Stimulated activated CD8-positive, alpha-beta memory T cell treated with anti-CD3 and anti-CD28 coated beads, Interleukin-7, amount 100 ng/mL, for 48 hours (primary cell): ENCODE measurements around the gene ASPG.

Source experiments
- DNase-seq, 2 donors: peaks; one replicate each; pipeline ENCODE4 v3.0.0-alpha.2; 2020; ENCODE audit warnings: low read depth in 1 of 2; ENCODE audit errors: extremely low read depth in 1 of 2

The ASPG gene

GRCh38 chr14:104085032-104085888 is at the start of gene ASPG:
TSS of gene ASPG (plus strand) at chr14:104085700. CDS start at chr14:104085771, 71 bp downstream.
- DNase-seq = no peak

GRCh38 chr14:104036212-104036611 is 49.3 kb upstream of the ASPG start:
- no peak for DNase-seq

GRCh38 chr14:104037074-104037473 is 48.4 kb upstream of the ASPG start:
- DNase-seq = no peak

GRCh38 chr14:104037903-104038302 is 47.6 kb upstream of the ASPG start:
- DNase-seq = no peak

GRCh38 chr14:104039214-104039613 is 46.3 kb upstream of the ASPG start:
- no peak for DNase-seq

DNA sequence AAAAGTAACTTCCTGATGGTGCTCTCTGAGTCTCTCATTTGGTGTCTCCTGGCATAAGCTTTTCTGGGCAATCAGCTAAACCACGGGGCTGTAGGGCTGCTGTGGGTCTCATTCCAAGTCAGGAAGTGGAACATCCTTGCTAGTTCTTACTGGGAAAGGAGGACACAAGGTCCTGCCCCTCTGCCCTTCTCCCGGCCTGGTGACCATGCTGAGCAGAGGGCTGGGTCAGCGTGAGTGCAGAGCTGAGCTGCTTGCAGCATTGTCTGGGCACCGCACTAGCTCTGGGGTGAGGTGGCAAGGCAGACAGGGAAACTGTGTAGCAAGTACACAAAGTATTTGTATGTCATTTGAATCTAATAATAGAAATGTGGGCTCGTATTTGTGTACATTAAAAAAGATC is 45.0 kb upstream of the ASPG start:
- no peak for DNase-seq

- DNase-seq = no peak
Observed at GRCh38 chr14:104041430-104042104, 43.9 kb upstream of the ASPG start.

- DNase-seq = no peak
Observed at GRCh38 chr14:104044016-104044415, 41.5 kb upstream of the ASPG start.

DNA sequence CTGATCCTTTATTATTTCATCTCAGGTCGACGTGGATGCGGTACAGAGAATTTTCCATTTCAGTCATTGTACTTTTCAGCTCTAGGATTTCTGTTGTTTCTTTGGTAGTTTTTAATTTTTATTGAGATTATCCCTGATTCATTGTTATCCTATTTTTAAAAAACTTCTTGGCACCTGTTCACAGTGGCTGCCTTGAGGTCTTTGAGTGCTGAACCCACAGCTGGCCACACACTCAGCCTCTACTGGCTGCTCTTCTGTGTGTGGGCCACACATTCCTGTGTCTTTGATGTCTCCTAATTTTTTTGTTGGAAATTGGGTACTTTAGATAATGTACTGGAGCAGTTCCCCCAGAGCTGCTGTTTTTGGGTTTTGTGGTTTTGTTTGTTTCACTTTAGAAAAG is 37.7 kb upstream of the ASPG start:
- no peak for DNase-seq

- DNase-seq = no peak
Observed at GRCh38 chr14:104048758-104049507, 36.6 kb upstream of the ASPG start.

GRCh38 chr14:104049576-104050240 is 35.8 kb upstream of the ASPG start:
- DNase-seq = no peak

DNA sequence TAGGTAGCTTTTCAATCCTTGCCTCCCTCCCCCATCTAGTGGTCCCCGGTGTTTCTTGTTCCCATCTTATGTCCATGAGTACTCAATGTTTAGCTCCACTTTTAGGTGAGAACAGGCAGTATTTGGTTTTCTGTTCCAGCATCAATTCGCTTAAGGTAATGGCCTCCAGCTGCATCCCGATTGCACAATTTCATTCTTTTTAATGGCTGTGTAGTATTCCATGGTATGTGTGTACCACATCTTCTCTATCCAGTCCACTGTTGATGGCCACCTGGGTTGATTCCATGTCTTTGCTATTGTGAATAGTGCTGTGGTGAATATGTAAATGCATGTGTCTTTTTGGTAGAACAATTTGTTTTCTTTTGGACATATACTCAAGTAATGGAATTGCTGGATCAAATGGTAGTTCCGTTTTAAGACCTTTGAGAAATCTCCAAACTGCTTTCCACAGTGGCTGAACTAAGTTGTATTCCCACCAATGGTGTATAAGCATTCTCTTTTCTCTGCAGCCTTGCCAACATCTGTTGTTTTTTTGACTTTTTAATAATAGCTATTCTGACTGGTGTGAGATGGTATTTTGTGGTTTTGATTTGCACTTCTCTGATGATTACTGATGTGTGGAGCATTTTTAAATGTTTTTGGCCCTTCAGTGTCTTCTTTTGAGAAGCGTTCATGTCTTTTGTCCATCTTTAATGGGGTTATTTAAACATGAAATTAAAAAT is 34.2 kb upstream of the ASPG start:
- DNase-seq = no peak

DNA sequence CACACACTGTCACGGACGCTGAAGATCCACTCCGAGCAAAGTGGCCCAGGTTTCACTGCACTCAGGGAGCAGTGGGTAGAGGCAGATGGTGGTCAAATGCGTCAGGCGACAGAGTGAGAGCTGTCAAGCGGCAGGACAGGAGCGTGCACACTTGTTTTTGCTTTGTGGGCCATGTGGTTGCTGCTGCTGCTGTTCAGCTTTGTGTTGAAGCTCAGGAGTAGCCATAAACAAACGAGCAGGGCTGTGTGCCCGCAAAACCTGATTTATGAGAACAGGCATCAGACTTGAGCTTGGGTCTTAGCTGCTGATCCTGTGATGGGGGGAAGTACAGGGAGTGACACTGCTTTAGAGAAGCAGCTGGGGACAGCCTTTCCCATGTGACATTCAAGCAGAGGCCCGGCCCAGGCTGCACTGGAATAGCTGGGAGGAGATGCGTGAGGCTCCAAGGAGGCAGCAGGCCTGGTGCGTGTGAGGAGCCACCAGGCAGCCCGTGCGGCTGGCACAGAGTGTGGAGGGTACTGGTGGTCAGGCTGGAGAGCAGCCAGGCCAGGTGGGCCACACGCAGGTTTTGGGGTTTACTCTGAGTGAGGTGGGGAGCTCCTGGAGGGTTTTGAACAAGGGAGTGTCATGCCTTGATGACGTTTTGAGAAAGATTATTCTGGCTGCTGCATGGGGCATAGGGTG is 31.1 kb upstream of the ASPG start:
- DNase-seq = no peak

DNA sequence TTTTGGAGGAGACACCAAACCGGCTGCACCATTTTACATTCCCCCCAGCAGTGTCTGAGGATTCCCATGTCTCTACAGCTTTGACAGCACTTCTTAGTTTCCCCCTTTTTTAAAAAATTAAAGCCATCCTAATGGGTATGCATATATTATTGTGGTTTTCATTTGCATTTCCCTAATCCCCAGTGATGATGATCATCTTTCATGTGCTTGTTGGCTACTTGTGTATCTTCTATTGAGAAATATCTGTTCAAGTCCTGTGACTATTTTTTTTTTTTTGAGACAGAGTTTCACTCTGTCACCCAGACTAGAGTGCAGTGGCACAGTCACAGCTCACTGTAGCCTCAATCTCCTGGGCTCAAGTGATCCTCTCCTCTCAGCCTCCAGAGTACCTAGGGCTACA is 23.2 kb upstream of the ASPG start:
- no peak for DNase-seq

DNA sequence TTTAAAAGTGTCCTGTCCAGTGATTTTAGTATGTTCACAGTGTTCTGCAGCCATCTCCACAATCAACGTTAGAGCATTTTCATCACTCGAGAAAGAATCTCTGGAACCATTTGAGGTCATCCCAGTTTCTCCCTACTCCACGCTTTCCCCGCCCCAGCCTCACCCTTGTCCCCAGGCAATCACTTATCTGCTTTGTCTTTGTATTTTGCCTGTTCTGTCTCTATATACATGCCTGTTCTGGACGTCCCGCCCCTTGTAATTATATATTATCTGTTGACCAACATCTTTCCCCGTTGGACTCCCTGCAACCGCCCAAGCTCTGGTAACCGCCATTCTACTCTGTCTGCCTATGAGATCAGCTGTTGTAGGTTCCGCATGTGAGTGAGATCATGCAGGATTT is 21.5 kb upstream of the ASPG start:
- DNase-seq = no peak

GRCh38 chr14:104066279-104066678 is 19.2 kb upstream of the ASPG start:
- DNase-seq = no peak

GRCh38 chr14:104066719-104067295 is 18.7 kb upstream of the ASPG start:
- no peak for DNase-seq

- DNase-seq = no peak
Observed at GRCh38 chr14:104069541-104069940, 16.0 kb upstream of the ASPG start.

- DNase-seq = no peak
Observed at GRCh38 chr14:104072586-104072985, 12.9 kb upstream of the ASPG start.
